Measurements from ENCODE around the gene ELL2. TPM values are rescaled to one million over a fixed set of nuclear protein-coding genes. Genes with fewer than 3 reads are reported as not detected.

ELL2 gene
- total RNA-seq, 1 experiment from 2014 or later: 24.4 TPM

GRCh38 chr5:95962475-95962773 is 773 bp upstream of the ELL2 start:
- H3K9me3 Mint-ChIP-seq: no peaks in the 10 kb centered on the region
- TF ChIP-seq MYBL2 (CRISPR knock-in tag; IDR thresholded peaks at IDR 0.05) (no peak), SOX15 (CRISPR knock-in tag; IDR thresholded peaks at IDR 0.05) (no peak), AFF4 (CRISPR knock-in tag; IDR thresholded peaks at IDR 0.05; ENCODE audit: borderline replicate concordance) (no peak), CREM (CRISPR knock-in tag; IDR thresholded peaks at IDR 0.05) (no peak), PRRX2 (CRISPR knock-in tag; IDR thresholded peaks at IDR 0.05) (no peak), E2F4 (CRISPR knock-in tag; IDR thresholded peaks at IDR 0.05; ENCODE audit: borderline replicate concordance, low read depth) (no peak), HMGXB4 (CRISPR knock-in tag; IDR thresholded peaks at IDR 0.05) (no peak), ZNF671 (CRISPR knock-in tag; IDR thresholded peaks at IDR 0.05) (no peak), ZNF317 (CRISPR knock-in tag; IDR thresholded peaks at IDR 0.05; ENCODE audit: borderline replicate concordance, low read depth) (no peak), EMX1 (CRISPR knock-in tag; IDR thresholded peaks at IDR 0.05) (no peak), ZBTB21 (CRISPR knock-in tag; IDR thresholded peaks at IDR 0.05; ENCODE audit: borderline replicate concordance) (no peak), FOXJ3 (CRISPR knock-in tag; IDR thresholded peaks at IDR 0.05; ENCODE audit: borderline replicate concordance) (no peak)
- no peak for ATAC-seq
- H3K4me1 Mint-ChIP-seq: peaks cover 58% of the 10 kb centered on the region
- peaks cover 15% of the 10 kb centered on the region for H3K27me3 Mint-ChIP-seq (ENCODE audit: low read depth)
- peak overlapping the region; percentile 82 for H3K4me3 Mint-ChIP-seq
- POLR2A ChIA-PET: interaction anchor here (0.7 to 1.8 kb wide), 5 partner anchors 68 to 470 kb away, joined by 3 to 5 read pairs (median 3); no protein-coding TSS in a partner anchor
- peak overlapping the region; percentile 99 for H3K27ac Mint-ChIP-seq
- no peaks in the 10 kb centered on the region for H3K36me3 Mint-ChIP-seq
- CTCF ChIA-PET: interaction anchor here (0.6 to 1.7 kb wide), 3 partner anchors 21 to 1319 kb away, joined by 3 to 8 read pairs (median 5); no protein-coding TSS in a partner anchor
- DNase-seq (ENCODE audit: low spot score): no peak

GRCh38 chr5:95960667-95961616 is 709 bp downstream of the ELL2 start:
- ChIA-PET POLR2A (interaction anchor here (0.8 to 1.8 kb wide), 3 partner anchors 43 to 185 kb away, joined by 3 to 5 read pairs (median 3); no protein-coding TSS in a partner anchor), CTCF (interaction anchor here (0.7 to 2.4 kb wide), 8 partner anchors 10 to 375 kb away, joined by 3 to 9 read pairs (median 6); no protein-coding TSS in a partner anchor)
- H3K36me3 Mint-ChIP-seq: no peaks in the 10 kb centered on the region
- peaks cover 15% of the 10 kb centered on the region for H3K27me3 Mint-ChIP-seq (ENCODE audit: low read depth)
- peaks cover 67% of the 10 kb centered on the region for H3K4me1 Mint-ChIP-seq
- ATAC-seq (peak; percentile 59), DNase-seq (ENCODE audit: low spot score) (peak; percentile 82)
- H3K9me3 Mint-ChIP-seq: no peaks in the 10 kb centered on the region
- peak overlapping the region; percentile 95 for H3K4me3 Mint-ChIP-seq
- peak overlapping the region; percentile 36; the same call in 1 of the 2 replicates for H3K27ac Mint-ChIP-seq
- no peak for TF ChIP-seq HMGA2 (CRISPR knock-in tag; IDR thresholded peaks at IDR 0.05)
- TF ChIP-seq ZNF671 (CRISPR knock-in tag; IDR thresholded peaks at IDR 0.05): no peak
- TF ChIP-seq KAT7 (CRISPR knock-in tag; IDR thresholded peaks at IDR 0.05; ENCODE audit: borderline replicate concordance): no peak
- TF ChIP-seq AR (CRISPR knock-in tag; IDR thresholded peaks at IDR 0.05): no peak
- no peak for TF ChIP-seq TEAD1 (CRISPR knock-in tag; IDR thresholded peaks at IDR 0.05)
- TF ChIP-seq CDX4 (CRISPR knock-in tag; IDR thresholded peaks at IDR 0.05; ENCODE audit: borderline replicate concordance): no peak
- TF ChIP-seq FOXK1 (CRISPR knock-in tag; IDR thresholded peaks at IDR 0.05): 0 out of 2 replicates have a peak, but pooled peaks have one; percentile 21
- TF ChIP-seq SP1 (CRISPR knock-in tag; conservative IDR thresholded peaks at IDR 0.05): peak; percentile 35; the same call in 1 of the 2 replicates
- no peak for TF ChIP-seq NR1H2 (CRISPR knock-in tag; IDR thresholded peaks at IDR 0.05)
- TF ChIP-seq ZNF138 (CRISPR knock-in tag; conservative IDR thresholded peaks at IDR 0.05): no peak
- no peak for TF ChIP-seq ZMAT4 (CRISPR knock-in tag; IDR thresholded peaks at IDR 0.05)
- TF ChIP-seq ATF3 (CRISPR knock-in tag; conservative IDR thresholded peaks at IDR 0.05): no peak
